Colon (tissue), 2 donors: ENCODE results near the gene HOXA1.

ENCODE experiments used
- FAIRE-seq: peaks from 2 replicates; lab custom pipeline; 2012; peaks lifted over from hg19 to GRCh38; lab: Jason Lieb, UNC
- donor health status: control.
- donor health status: control.

The HOXA1 gene

DNA sequence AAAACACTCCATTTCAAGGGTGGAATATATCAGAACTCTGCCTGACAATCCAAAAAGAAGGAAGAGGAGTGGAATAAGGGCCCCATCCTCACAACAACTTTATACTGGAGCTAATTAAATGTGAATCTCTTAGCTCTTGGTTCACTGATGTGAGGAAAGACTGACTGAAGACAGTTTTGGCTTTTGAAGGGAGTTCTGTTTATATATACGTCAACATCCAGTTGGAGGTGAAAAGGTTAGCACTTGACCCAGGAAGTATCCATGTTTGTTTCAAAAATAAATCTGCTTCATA, 3.0 kb downstream of the HOXA1 start:
- no peak for FAIRE-seq

DNA sequence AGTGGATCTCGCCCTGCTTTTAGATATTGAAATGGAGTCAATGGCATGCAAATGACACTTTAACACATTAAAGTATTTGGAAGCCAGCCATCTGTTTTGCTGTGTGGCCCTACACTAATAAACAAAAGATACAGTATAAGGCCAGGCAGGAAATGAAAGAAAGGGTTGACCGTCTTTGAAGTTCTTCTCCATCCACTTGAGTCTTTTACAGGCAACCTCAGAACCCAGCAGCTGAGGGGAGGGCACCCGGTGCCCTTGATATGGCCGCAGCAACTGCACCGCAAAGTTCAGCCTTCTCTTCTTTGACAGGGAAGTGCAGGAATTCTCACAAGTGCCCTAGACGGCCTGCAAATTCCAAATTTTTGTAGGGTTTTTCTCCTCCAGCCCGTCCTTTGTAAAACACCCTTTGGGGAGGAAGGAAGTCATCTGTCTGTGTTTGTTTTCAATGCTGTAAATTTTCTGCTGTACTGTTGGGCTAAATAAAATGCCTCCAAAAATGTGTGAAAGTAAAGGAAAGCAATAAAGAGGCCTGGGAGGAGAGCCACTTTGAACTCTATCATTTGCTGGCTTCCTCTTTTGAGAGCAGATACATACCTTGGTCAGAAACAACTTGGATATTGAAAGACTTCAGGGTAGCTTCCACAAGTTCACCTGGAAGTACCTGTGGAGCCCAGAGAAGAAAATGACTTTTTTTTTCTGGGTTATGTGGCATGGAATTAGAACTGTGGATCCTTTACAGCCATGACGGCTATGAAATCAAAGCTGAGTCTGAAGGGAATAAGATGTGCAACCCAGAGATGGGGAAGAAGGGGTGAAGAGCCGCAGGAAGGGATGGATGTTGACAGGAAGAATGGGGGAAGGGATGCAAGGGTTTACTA, 3.6 kb downstream of the HOXA1 start:
- no peak for FAIRE-seq

DNA sequence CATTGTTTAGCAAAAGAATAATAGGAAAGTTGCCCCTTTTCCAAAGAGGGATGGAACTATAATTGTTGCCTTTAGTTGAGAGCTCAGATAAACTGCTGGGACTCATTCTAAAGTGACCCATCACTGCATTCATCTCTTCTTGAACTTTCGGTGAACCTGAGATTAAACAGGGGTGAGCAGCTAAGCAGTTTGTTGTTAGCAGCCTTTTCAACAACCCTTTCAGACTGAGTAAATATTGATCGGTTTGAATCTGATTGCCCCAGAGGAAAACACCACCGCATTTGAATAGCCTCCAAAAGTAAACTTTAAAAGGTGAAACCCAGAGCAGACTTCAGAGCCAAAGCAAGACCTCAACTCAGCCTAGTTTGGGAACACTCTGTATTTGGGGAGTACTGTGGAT, 4.7 kb downstream of the HOXA1 start:
- FAIRE-seq = no peak

DNA sequence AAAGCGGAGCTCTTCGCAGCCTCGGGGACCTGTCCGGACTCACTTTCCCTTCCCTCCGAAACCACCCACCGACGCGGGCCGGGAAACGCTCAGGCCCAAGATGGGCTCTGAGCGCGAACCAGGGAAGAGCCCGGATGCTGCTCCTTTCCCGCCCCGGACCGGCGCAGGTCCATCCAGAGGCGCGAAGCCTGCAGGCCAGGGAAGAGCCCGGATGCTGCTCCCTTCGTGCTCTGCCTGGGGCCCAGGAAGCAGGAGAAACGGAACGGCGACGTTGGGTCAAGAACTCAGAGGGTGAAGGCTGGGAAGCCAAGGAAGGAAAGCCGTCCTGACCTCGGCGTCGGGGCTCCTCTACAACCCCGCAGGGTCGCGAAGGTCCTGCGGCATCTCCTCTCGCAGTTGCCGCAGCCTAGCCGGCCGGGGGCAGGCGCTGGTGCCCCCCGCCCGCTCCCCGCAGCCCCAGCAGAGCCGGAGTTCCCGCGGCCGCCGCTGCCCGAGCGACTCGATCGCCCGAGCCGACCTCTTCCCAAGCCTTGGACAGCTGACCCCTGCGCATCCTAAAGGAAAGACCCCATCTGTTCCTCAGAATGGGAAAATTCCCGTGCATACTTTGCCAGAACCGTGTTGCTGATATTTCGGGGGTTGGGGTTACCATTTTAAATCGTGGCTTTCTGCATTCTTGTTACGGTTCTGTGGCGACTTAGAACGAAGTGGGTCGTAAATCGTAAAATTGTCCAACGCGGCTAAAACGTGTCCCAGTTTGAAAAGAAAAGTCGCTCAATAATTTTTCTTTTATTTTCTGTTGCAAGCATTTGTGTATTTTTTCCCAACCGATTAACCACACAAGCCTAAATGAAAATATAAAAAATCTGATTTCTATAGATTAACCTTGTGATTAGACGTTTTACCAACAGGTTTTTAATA, 7.5 kb downstream of the HOXA1 start:
- no peak for FAIRE-seq

DNA sequence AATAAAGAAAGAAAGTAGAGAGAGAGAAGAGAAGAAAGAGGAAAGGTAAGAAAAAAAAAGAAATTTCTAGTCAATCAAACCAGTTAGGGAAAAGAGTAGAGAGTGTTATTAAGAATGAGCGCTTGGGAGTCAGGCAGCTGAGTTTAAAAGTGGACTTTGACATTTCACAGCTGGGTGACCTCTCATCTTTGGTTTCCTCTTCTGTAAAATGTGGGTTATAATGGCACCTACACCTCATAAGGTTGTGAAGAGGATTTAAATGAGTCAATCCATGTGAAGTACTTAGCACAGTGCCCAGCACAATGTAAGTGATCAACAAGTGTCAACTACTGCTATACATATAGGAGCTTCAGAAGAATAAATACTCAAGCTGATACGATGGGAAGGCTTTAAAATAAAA, 12.2 kb downstream of the HOXA1 start:
- FAIRE-seq = no peak

DNA sequence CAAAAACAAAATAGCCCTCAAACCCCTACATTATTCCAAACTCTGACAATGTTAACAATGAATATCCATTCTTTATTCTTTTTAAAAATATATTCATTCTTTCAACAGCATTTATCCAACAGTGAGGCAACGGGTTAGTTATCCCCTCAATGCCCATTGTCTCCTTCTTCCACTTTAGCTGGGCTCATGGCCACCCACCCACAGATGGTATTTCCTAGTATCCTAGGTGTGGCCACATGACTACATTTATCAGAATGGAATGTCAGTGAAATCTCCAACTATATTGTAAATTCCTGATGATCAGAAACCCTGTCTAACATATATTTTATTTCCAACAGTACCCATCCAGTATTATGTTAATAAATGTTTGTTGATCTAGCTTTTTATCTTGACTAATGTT, 13.6 kb downstream of the HOXA1 start:
- FAIRE-seq = no peak

DNA sequence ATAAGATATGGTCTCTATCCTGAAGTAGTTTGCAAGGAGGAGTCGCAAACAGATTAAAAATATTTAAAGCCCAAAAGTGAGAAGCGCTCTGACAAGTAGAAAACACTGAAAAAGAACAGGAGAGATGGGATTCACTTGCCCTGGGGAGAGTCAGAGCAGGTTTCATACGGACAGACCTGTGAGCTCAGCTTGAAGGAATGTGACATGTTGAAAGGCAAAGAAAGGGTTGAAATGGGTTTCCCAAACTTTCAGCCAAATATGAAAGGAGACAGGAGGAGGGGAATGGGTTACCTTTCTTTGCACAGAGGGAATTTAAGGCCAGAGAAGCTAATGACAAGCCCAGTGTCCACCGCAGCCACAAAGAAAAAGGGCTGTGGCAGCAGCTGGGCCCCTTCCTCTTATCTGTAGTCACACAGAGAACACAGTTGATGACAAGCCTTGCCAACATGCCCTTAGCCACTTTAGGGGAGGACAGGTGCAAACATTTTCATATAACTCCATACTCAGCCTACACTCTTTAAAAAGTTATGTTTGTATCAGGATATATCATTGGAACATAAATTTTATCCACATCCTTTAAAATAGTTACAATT, 14.9 kb downstream of the HOXA1 start:
- FAIRE-seq = no peak

DNA sequence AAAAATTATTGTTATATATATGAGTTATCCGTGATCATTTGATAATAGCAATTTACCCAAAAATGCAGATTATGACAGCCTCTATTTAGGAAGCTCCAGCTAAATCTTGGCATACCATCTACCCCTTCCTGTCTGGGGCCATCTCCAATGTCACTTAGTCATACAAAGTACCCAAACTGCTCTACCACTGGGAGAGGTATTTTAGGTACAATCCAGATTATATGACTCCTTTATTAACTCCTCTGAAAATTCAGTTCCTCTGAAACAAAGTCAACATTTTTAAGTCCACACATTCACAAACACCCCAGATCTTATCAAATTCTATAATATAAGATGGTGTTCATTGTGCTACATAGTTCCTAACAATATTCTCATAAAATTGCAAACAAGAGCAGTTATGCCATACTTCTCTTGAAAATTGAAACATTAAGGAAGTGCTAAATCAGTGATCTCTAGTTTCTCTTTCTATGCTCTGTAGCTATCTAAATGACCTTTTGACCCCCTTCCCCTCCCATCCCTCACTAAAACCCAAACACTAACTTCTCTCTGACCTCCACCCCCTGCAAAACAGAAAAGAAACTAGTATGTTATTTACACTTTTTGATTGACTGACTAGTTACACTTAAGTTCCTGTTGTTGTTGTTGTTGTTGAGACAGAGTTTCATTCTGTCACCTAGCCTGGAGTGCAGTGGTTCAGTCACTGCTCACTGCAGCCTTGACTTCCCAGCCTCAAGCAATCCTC, 16.4 kb downstream of the HOXA1 start:
- FAIRE-seq = no peak

DNA sequence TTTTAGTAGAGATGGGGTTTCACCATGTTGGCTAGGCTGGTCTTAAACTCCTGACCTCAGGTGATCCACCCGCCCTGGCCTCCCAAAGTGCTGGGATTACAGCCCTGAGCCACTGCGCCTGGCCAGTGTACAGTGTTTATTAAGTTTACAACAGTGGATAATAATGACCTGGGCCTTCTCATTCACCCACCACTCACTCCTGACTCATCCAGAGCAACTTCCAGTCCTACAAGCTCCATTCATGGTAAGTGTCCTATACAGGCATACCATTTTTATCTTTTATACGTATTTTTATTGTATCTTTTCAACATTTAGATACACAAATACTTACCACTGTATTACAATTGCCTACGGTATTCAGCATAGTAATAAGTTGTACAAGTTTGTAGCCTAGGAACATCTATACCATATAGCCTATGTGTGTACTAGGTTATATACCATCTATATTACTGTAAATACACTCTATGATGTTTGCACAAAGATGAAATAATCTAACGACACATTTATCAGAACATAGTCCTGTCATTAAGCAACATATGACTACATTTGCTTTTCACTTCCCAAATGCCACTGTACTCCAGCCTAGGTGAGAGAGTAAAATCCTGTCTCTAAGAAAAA, 17.1 kb downstream of the HOXA1 start:
- FAIRE-seq = no peak

DNA sequence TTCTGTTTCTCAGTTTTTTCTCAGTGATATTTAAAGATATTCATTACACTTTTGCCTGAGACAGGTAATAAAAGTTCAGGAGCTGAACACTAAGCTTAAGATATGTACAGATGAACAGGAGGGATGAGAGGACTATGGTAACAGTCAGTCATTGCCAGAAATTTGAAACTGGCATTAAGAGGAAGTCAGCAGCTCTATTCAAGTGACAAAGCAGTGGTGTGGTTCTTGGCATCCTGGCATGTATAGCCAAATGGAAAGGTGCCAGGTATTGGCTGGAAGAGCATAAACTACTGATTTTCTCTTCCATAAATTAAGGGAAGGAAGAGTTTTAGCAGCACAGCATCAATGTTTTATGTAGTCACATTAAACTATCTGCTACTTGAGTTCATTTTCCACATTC, 22.7 kb downstream of the HOXA1 start:
- FAIRE-seq = no peak

DNA sequence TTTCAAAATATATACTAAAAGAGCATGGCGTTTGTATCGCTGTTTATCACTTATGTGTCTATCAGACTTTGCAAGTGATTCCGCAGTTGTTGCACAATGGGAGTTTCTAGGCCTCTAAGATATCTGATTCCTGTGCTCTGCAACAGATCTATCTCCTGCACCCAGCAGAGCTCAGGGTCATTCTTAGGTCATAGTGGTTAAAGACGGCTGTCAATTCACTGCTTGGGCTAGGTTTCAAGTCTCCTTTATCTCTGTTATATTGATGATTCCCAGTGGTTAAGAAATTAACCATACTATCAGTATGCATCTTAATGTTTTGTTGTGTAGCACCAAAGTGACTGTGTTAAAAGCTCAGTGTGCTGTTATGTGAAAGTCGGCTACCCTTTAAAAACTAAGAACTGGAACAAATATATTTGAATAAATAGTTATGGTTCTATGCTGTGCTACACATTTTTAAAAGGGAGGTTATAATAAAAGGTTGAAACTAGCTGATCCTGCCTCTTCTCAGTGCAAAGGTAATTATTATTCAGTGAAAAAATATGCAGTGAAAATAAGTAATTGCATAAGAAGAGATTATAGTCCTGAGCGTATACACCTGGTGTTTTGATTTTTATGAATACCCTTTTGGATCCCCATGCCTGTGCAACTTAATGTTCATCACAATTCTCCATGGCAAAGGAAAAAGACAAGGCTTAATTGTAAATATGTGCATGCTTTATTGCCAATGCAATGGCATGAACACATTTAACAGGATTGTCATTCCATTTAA, 24.0 kb downstream of the HOXA1 start:
- FAIRE-seq = no peak

DNA sequence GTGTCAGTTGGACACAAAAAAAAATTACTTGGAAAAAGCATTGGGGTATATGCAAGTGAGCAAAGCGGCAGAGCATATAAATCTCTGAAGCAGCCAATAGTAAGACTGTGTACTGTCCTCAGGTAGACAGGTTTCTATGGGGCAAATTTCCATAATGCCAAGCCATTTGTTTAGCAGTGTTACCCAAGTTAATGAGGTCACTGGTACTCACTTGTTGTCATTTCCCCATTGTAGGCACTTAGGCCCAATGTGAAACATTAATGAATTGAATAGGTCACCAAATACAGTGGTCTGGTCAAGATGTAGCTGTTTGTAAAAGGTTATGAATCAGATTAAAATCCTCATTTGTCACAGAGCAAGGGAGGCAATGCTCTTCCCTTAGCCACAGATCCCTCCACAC, 27.5 kb downstream of the HOXA1 start:
- no peak for FAIRE-seq

DNA sequence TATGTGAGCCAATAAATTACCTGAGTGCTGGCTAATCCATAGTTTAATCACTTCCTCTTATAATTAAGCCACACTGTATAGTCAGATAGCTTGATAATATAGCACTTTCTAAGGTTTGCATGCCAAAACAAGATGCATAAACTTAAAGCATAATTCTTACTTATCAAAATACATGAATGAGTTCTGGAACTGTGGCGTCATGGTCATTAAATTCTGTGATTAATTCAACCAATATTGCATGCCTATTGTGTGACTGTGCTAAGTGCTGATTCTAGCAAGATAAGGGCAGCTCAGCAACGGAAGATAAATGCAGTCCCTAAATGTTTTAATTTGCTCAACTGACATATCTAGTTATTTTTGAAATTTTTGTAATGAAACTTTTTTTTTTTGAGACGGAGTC, 29.7 kb downstream of the HOXA1 start:
- no peak for FAIRE-seq

DNA sequence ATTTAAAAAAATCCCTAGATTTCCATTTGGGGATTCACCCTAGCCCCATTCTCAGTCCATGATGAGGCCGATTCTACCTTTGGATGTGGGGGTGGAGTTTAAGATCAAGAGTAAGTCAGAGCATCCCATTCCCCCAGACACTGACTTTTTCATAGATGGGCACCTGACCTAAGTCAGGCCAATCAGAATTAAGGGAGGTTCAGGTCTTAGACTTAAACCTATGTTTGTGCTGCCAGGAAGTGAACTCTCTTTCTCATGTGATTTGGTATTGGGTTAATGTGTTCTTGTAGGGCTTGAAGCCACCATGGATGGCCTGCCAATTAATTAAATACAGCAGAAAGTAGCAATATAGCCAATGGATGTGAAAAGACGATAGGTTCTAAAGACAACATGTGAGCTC, 30.1 kb downstream of the HOXA1 start:
- FAIRE-seq = no peak

DNA sequence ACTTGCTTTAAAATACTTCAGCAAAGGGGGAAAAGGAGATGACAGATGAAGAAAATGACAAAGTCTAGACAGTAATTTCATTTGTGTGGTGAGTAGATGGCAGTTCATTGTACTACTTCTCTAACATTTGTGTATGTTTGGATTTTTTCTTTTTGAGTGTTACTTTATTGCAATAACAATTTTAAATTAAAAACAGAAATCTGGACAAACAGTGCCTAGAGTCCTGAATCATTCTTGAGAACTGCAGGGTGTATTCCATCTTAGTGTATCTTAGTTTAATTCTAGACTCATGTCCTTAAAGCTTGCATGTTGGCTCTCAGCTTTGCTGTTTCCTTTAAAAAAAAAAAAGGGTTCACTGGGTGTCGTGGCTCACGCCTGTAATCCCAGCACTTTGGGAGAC, 31.1 kb downstream of the HOXA1 start:
- no peak for FAIRE-seq

DNA sequence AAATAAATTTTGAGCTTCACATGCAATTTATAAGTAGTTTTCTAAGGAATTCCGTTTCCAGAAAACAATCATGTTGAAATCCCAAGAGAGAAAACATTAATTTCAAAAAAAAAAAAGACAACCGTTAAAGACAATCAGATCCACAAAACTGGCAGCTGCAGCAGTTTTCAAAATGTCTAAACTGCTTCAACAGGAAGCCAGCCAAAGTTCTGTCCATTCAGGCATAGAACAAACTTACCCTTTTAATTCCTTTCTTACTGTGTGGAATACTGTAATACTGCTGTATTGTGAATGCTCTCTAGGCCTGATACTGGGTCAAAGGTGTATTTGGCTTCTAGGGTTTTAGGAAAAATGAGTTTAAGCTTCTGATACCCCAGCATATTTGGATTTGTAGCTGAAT, 31.6 kb downstream of the HOXA1 start:
- no peak for FAIRE-seq

DNA sequence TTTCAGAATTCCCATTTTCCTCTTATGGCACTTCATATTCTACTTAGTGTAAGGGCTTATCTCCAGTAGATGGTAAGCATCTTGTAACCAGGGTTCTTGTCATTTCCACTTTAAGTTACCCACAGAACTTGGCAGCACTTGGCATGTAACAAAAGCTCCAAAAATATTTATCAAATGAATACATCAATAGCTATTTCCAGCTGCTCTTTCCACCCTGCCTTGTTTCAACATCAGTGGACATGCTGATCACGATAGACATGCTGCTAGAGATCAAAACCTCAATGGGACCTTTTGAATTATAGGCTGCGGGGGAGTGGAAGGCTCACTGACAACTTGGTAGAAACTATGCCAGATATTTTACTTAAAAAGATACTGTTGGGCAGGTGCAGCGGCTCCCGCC, 32.9 kb downstream of the HOXA1 start:
- no peak for FAIRE-seq

DNA sequence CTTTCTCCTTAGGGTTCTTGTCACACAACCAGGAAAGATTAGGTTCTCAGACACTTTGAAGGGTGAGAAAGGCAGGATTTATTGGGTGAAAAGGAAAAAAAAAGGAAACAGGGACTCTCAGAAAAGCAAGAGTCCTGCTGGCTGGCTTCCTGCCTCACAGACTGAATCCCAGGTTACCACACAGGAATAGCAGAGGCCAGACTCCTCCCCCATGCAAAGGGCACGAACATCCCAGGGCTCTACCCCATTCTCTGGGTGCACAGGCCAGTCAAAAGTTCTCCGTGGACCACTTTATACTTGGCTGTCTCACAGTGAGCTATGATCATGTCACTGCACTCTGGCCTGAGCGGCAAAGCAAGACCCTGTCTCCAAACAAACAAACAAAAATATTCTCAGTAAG, 42.6 kb downstream of the HOXA1 start:
- no peak for FAIRE-seq

DNA sequence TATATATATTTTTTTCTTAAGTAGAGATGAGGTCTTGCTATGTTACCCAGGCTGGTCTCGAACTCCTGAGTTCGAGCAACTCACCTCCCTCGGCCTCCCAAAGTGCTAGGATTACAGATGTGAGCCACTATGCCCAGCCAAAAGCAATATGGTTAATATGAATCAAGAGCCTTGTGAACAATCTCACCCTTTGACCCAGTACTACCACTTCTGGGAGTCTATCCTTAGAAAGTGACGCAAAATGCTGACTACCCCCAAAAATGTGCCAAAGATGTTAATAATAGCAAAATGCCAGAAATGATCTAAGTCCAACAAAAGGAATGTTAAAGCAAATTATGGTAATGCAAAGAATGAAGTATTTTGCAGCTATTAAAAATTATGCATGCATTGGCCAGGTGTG, 44.3 kb downstream of the HOXA1 start:
- FAIRE-seq = no peak

DNA sequence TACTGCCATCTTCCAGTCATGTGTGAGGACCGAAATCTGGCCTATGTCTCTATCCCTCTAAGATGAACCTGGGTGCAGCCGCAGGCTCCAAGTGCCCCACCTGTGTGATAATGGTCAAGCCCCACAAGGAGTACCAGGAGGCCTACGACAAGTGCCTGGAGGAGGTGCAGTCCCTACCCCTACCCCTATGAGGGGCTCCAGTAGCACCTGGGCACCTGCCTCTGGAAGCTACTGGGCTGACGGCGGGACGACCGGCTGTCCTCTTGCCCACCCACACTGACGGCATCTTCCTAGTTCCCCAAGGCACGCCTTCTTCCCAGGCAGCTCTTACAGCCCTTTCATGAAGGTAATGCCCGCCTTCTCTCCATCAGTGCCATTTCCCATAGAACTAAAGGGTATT, 47.4 kb downstream of the HOXA1 start:
- FAIRE-seq = no peak

DNA sequence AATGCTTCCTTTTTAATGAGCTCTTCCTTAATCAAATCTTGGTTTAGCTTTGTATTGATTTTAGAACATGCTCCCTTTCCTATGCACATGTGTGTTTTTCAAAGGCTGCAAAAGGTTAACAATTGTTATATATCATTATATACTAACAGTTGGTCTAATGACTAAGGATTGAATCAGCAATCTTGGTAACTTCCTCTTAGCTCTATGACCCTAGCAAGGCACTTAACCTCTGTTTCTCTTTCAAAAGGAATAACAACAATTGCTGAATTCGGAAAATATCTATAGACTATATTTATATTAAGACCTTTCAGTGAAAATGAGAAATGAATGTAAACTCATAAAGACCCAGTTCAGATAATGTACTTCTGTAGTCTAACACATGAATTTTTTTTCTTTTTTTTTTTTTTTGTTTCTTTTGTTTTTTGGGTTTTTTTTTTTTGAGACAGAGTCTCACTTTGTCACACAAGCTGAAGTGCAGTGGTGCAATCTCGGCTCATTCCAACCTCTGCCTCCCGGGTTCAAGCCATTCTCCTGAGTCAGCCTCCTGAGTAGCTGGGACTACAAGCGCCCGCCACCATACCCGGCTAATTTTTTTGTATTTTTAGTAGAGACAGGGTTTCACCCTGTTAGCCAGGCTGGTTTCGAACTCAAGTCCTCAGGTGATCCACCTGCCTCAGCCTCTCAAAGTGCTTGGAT, 48.8 kb downstream of the HOXA1 start:
- no peak for FAIRE-seq
